ENCODE measurements around the gene OARD1. TPM values are rescaled to one million over a fixed set of nuclear protein-coding genes. Genes with fewer than 3 reads are reported as not detected.

The OARD1 gene
- total and polyA plus RNA-seq, 10 of the 15 experiments (the other 5 are each of a cell fraction or from before 2014, with no cell fraction given): 19.0 to 63.5 (median 43.6) TPM

DNA sequence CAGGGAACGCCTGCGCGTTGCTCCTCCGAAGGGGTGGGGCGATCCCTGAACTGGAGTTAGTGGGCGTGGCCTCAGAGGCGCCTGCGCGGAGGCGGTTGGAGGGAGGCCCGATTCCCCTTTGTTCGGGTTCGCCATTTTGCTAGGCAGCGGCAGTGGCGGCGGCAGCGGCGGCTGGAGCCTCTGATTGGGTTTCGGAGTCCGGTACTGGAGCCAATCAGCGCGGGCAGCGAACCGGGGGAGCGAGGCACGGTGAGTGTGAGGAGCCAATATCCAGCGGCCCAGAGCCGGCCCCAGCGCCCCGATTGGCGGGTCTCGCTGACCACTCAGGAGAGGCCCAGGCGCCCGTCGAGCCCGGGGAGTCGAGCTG, 663 bp upstream of the OARD1 start, which contains the start of gene NFYA (continued):
- TF ChIP-seq, protein P1, sequence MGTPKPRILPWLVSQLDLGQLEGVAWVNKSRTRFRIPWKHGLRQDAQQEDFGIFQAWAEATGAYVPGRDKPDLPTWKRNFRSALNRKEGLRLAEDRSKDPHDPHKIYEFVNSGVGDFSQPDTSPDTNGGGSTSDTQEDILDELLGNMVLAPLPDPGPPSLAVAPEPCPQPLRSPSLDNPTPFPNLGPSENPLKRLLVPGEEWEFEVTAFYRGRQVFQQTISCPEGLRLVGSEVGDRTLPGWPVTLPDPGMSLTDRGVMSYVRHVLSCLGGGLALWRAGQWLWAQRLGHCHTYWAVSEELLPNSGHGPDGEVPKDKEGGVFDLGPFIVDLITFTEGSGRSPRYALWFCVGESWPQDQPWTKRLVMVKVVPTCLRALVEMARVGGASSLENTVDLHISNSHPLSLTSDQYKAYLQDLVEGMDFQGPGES (IDR thresholded peaks at IDR 0.05): peak; percentile 86
- peak in 1 of 2 experiments; percentile 34; a peak in 1 of 3 replicates for TF ChIP-seq EGR1 (IDR thresholded peaks at IDR 0.05; ENCODE audit: borderline replicate concordance in 1 of 2, low read depth in 2 of 2, low read length in 2 of 2)
- TF ChIP-seq, protein P2, sequence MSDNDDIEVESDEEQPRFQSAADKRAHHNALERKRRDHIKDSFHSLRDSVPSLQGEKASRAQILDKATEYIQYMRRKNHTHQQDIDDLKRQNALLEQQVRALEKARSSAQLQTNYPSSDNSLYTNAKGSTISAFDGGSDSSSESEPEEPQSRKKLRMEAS (IDR thresholded peaks at IDR 0.05; ENCODE audit: low read depth, low read length): 0 out of 2 replicates have a peak, but pooled peaks have one; percentile 14
- TF ChIP-seq POLR2A (IDR thresholded peaks at IDR 0.05; ENCODE audit: low read depth, low read length): peak; percentile 33
- 0 out of 2 replicates have a peak, but pooled peaks have one; percentile 42 for TF ChIP-seq CREB1 (IDR thresholded peaks at IDR 0.05; ENCODE audit: low read depth)
- peak in 1 of 2 experiments; percentile 3; a peak in 1 of 4 replicates for TF ChIP-seq BHLHE40 (IDR thresholded peaks at IDR 0.05; ENCODE audit: borderline replicate concordance in 1 of 2, low read depth in 2 of 2, low read length in 1 of 2)
- peak; percentile 53 for TF ChIP-seq FOS (IDR thresholded peaks at IDR 0.05; ENCODE audit: borderline replicate concordance, extremely low read depth, insufficient read length)
- TF ChIP-seq NFYB (IDR thresholded peaks at IDR 0.05; ENCODE audit: insufficient read depth, low read depth, low read length): peak; percentile 98
- no peak for TF ChIP-seq NBN (IDR thresholded peaks at IDR 0.05)

GRCh38 chr6:41071501-41071922, 644 bp downstream of the OARD1 start:
- H3K36me3 ChIP-seq (ENCODE audit: control insufficient read depth in 2 of 2, insufficient read depth in 2 of 2, low read length in 1 of 2): peaks cover 0 to 3% of the 10 kb centered on the region in 2 experiments; a peak in 2 of 4 replicates
- peak overlapping the region; percentile 79 for H3K4me3 ChIP-seq
- ATAC-seq: no peak
- peaks cover 46% of the 10 kb centered on the region for H3K79me2 ChIP-seq (ENCODE audit: control insufficient read depth, insufficient read depth, low read length)
- DNase-seq (ENCODE audit: low read depth, low spot score): peak; percentile 34
- TSS peak; percentile 64 for BruUV-seq (replicated peaks)
- peak; percentile 66 for FAIRE-seq
- no peaks in the 10 kb centered on the region for H4K20me1 ChIP-seq (ENCODE audit: control insufficient read depth, insufficient read depth)
- peaks cover 5% of the 10 kb centered on the region; the same call in 1 of the 2 replicates for H3K4me1 ChIP-seq (ENCODE audit: control insufficient read depth, insufficient read depth, low read length)
- RAD21 ChIA-PET (ENCODE audit: unreplicated experiment): no interaction called here
- no peaks in the 10 kb centered on the region for H3K9me3 ChIP-seq (replicated peaks; ENCODE audit: control insufficient read depth, insufficient read depth, low read length)
- under 1% methylated on average over 16 of the region's 16 CpGs for WGBS (ENCODE audit: insufficient coverage, insufficient replicate concordance, low lambda C conversion rate, missing lambda C conversion rate)
- SMC1A ChIA-PET (ENCODE audit: uncharacterized antibody, unreplicated experiment): interaction anchor here (1.2 to 1.5 kb wide), 4 partner anchors 8 to 52 kb away, joined by 3 to 5 read pairs (median 3); no protein-coding TSS in a partner anchor
- peak overlapping the region; percentile 94 for H3K9ac ChIP-seq (ENCODE audit: control insufficient read depth, insufficient read depth, low read length)
- in situ Hi-C loops (cut with MboI) (no loop called here), intact Hi-C loops (cut with micrococcal nuclease; ENCODE audit: unreplicated experiment) (loop anchor here (10.0 kb wide), 1 partner anchor 663 kb away; the partner anchor contains the start of gene TFEB)
- peak overlapping the region; percentile 80; the same call in 1 of the 2 replicates for H3K4me2 ChIP-seq (ENCODE audit: control insufficient read depth, insufficient read depth)
- POLR2A ChIA-PET: interaction anchor here (1.1 to 1.3 kb wide), 2 partner anchors 31 to 43 kb away, joined by 3 to 5 read pairs; no protein-coding TSS in a partner anchor
- CTCF ChIA-PET: interaction anchor here (1.4 to 6.5 kb wide), 4 partner anchors 22 to 263 kb away, joined by 3 to 62 read pairs (median 18); partner anchors contain the start of gene UNC5CL
- peak overlapping the region; percentile 99 for H3K27ac ChIP-seq (ENCODE audit: control insufficient read depth, insufficient read depth)
- H2AFZ ChIP-seq (ENCODE audit: control insufficient read depth, low read depth, low read length): peak overlapping the region; percentile 86
- no peaks in the 10 kb centered on the region for H3K27me3 ChIP-seq (replicated peaks in 1 of 2; ENCODE audit: control insufficient read depth in 2 of 2, insufficient read depth in 2 of 2, low read length in 1 of 2)
- no peak for TF ChIP-seq ESRRA (IDR thresholded peaks at IDR 0.05; ENCODE audit: low read length)
- no peak for TF ChIP-seq TARDBP (IDR thresholded peaks at IDR 0.05; ENCODE audit: borderline replicate concordance)
- TF ChIP-seq PAX5 (IDR thresholded peaks at IDR 0.05; ENCODE audit: borderline replicate concordance, low read depth, low read length): no peak
- no peak for TF ChIP-seq IRF4 (IDR thresholded peaks at IDR 0.05; ENCODE audit: low read depth, low read length)
- no peak for TF ChIP-seq ZZZ3 (IDR thresholded peaks at IDR 0.05; ENCODE audit: control insufficient read depth, insufficient read length, low read depth)
- TF ChIP-seq WRNIP1 (IDR thresholded peaks at IDR 0.05; ENCODE audit: borderline replicate concordance, low read depth, low read length): no peak
- no peak for TF ChIP-seq ZBED1 (IDR thresholded peaks at IDR 0.05; ENCODE audit: borderline replicate concordance)
- no peak for TF ChIP-seq STAT1 (conservative IDR thresholded peaks at IDR 0.05)
- TF ChIP-seq CREB1 (IDR thresholded peaks at IDR 0.05; ENCODE audit: low read depth): peak; percentile 66; the same call in 1 of the 2 replicates
- peak; percentile 71; the same call in 1 of the 2 replicates for TF ChIP-seq POLR2AphosphoS5 (IDR thresholded peaks at IDR 0.05; ENCODE audit: low read length)
- no peak for TF ChIP-seq SPI1 (IDR thresholded peaks at IDR 0.05; ENCODE audit: borderline replicate concordance, insufficient read depth, low read depth, low read length)

Measured in GM12878 (cell line).